ENCODE results near the gene SWAP70.
A peak's percentile ranks its signal among the peaks of the same experiment; 100 is the strongest.

SWAP70 gene

GRCh38 chr11:9769621-9770020 is 105.7 kb downstream of the SWAP70 start:
- no peak overlapping the region for H2BK5ac ChIP-seq (ENCODE audit: low read depth, low read length, poor library complexity, severe bottlenecking)
- H3K9ac ChIP-seq (ENCODE audit: low read length): no peak overlapping the region
- H3K4me3 ChIP-seq (ENCODE audit: insufficient read depth in 1 of 2, low read depth in 1 of 2, low read length in 2 of 2): no peak overlapping the region
- no peaks in the 10 kb centered on the region for H3K9me3 ChIP-seq (ENCODE audit: control insufficient read depth, low read length)
- H3K79me1 ChIP-seq (replicated peaks; ENCODE audit: low read length, poor library complexity, severe bottlenecking): peaks cover 9% of the 10 kb centered on the region
- no peak overlapping the region for H4K91ac ChIP-seq (ENCODE audit: low read length)
- H3K18ac ChIP-seq (ENCODE audit: low read depth in 1 of 2, low read length in 2 of 2): peak overlapping the region in 1 of 2 experiments; percentile 11
- no peak overlapping the region for H4K8ac ChIP-seq (ENCODE audit: low read length)
- H2AFZ ChIP-seq (ENCODE audit: low read depth, low read length): no peak overlapping the region
- no peak overlapping the region for H3K27ac ChIP-seq (ENCODE audit: low read length, poor library complexity, severe bottlenecking)
- no peak for DNase-seq
- WGBS: 95% methylated on average over 4 of the region's 4 CpGs
- H2BK120ac ChIP-seq (ENCODE audit: low read depth, low read length): no peak overlapping the region
- H3K36me3 ChIP-seq (ENCODE audit: control insufficient read depth in 1 of 2, insufficient read depth in 2 of 2, low read depth in 1 of 2, low read length in 2 of 2): peaks cover 0 to 8% of the 10 kb centered on the region in 2 experiments
- peak overlapping the region; percentile 65 to 72 for H2BK12ac ChIP-seq (ENCODE audit: low read length in 2 of 2)
- peak overlapping the region in 1 of 2 experiments; percentile 7 for H3K4ac ChIP-seq (ENCODE audit: low read depth in 1 of 2, low read length in 2 of 2)
- H3K23ac ChIP-seq (ENCODE audit: low read length in 2 of 2): no peak overlapping the region
- no peak overlapping the region for H3K4me2 ChIP-seq (ENCODE audit: low read length, poor library complexity, severe bottlenecking)
- H2BK15ac ChIP-seq (ENCODE audit: low read depth, poor library complexity, severe bottlenecking): no peak overlapping the region
- H3K4me1 ChIP-seq (ENCODE audit: control insufficient read depth, insufficient read depth, low read depth, low read length): peaks cover 18% of the 10 kb centered on the region
- H3K14ac ChIP-seq (ENCODE audit: low read length in 2 of 2): no peak overlapping the region
- no peaks in the 10 kb centered on the region for H3K27me3 ChIP-seq (ENCODE audit: control insufficient read depth in 1 of 2, insufficient read depth in 1 of 2, low read length in 2 of 2)
- H2AK5ac ChIP-seq (ENCODE audit: low read length, severe bottlenecking): peak overlapping the region; percentile 59

GRCh38 chr11:9771071-9771511 is 107.2 kb downstream of the SWAP70 start:
- H3K27me3 ChIP-seq (ENCODE audit: control insufficient read depth in 1 of 2, insufficient read depth in 1 of 2, low read length in 2 of 2): no peaks in the 10 kb centered on the region
- no peak overlapping the region for H3K18ac ChIP-seq (ENCODE audit: low read depth in 1 of 2, low read length in 2 of 2)
- H3K4ac ChIP-seq (ENCODE audit: low read depth in 1 of 2, low read length in 2 of 2): no peak overlapping the region
- peaks cover 13% of the 10 kb centered on the region for H3K4me1 ChIP-seq (ENCODE audit: control insufficient read depth, insufficient read depth, low read depth, low read length)
- no peak overlapping the region for H4K8ac ChIP-seq (ENCODE audit: low read length)
- H3K4me3 ChIP-seq (ENCODE audit: insufficient read depth in 1 of 2, low read depth in 1 of 2, low read length in 2 of 2): no peak overlapping the region
- no peak overlapping the region for H3K4me2 ChIP-seq (ENCODE audit: low read length, poor library complexity, severe bottlenecking)
- no peak overlapping the region for H3K9ac ChIP-seq (ENCODE audit: low read length)
- H3K36me3 ChIP-seq (ENCODE audit: control insufficient read depth in 1 of 2, insufficient read depth in 2 of 2, low read depth in 1 of 2, low read length in 2 of 2): peaks cover 0 to 6% of the 10 kb centered on the region in 2 experiments
- H3K14ac ChIP-seq (ENCODE audit: low read length in 2 of 2): no peak overlapping the region
- no CpG with 5 or more reads among the region's 1 CpG for WGBS
- H3K9me3 ChIP-seq (ENCODE audit: control insufficient read depth, low read length): no peaks in the 10 kb centered on the region
- H2AFZ ChIP-seq (ENCODE audit: low read depth, low read length): no peak overlapping the region
- DNase-seq: no peak
- H2BK15ac ChIP-seq (ENCODE audit: low read depth, poor library complexity, severe bottlenecking): no peak overlapping the region
- no peak overlapping the region for H3K27ac ChIP-seq (ENCODE audit: low read length, poor library complexity, severe bottlenecking)
- H3K23ac ChIP-seq (ENCODE audit: low read length in 2 of 2): no peak overlapping the region
- no peak overlapping the region for H4K91ac ChIP-seq (ENCODE audit: low read length)
- H3K79me1 ChIP-seq (replicated peaks; ENCODE audit: low read length, poor library complexity, severe bottlenecking): peaks cover 9% of the 10 kb centered on the region
- H2BK120ac ChIP-seq (ENCODE audit: low read depth, low read length): no peak overlapping the region
- no peak overlapping the region for H2BK5ac ChIP-seq (ENCODE audit: low read depth, low read length, poor library complexity, severe bottlenecking)
- no peak overlapping the region for H2BK12ac ChIP-seq (ENCODE audit: low read length in 2 of 2)
- no peak overlapping the region for H2AK5ac ChIP-seq (ENCODE audit: low read length, severe bottlenecking)

- peaks cover 0 to 13% of the 10 kb centered on the region in 2 experiments for H3K36me3 ChIP-seq (ENCODE audit: control insufficient read depth in 1 of 2, insufficient read depth in 2 of 2, low read depth in 1 of 2, low read length in 2 of 2)
- 98% methylated on average over 4 of the region's 4 CpGs for WGBS
Measured at GRCh38 chr11:9772218-9772617, 108.3 kb downstream of the SWAP70 start.

GRCh38 chr11:9773524-9773923 is 109.6 kb downstream of the SWAP70 start:
- WGBS: no CpG with 5 or more reads among the region's 2 CpGs
- Histone ChIP-seq H2AK5ac (ENCODE audit: low read length, severe bottlenecking) (peak overlapping the region; percentile 87), H2BK15ac (ENCODE audit: low read depth, poor library complexity, severe bottlenecking) (no peak overlapping the region), H3K14ac (ENCODE audit: low read length in 2 of 2) (no peak overlapping the region), H3K27me3 (ENCODE audit: control insufficient read depth in 1 of 2, insufficient read depth in 1 of 2, low read length in 2 of 2) (no peaks in the 10 kb centered on the region), H2AFZ (ENCODE audit: low read depth, low read length) (no peak overlapping the region), H4K8ac (ENCODE audit: low read length) (no peak overlapping the region), H3K9ac (ENCODE audit: low read length) (no peak overlapping the region), H3K18ac (ENCODE audit: low read depth in 1 of 2, low read length in 2 of 2) (no peak overlapping the region), H3K79me1 (replicated peaks; ENCODE audit: low read length, poor library complexity, severe bottlenecking) (peaks cover 9% of the 10 kb centered on the region), H3K23ac (ENCODE audit: low read length in 2 of 2) (no peak overlapping the region), H3K9me3 (ENCODE audit: control insufficient read depth, low read length) (no peaks in the 10 kb centered on the region), H3K4me3 (ENCODE audit: insufficient read depth in 1 of 2, low read depth in 1 of 2, low read length in 2 of 2) (no peak overlapping the region), H2BK12ac (ENCODE audit: low read length in 2 of 2) (no peak overlapping the region), H3K4me1 (ENCODE audit: control insufficient read depth, insufficient read depth, low read depth, low read length) (peaks cover 5% of the 10 kb centered on the region), H2BK5ac (ENCODE audit: low read depth, low read length, poor library complexity, severe bottlenecking) (no peak overlapping the region), H3K4ac (ENCODE audit: low read depth in 1 of 2, low read length in 2 of 2) (no peak overlapping the region), H3K4me2 (ENCODE audit: low read length, poor library complexity, severe bottlenecking) (no peak overlapping the region), H3K27ac (ENCODE audit: low read length, poor library complexity, severe bottlenecking) (no peak overlapping the region), H4K91ac (ENCODE audit: low read length) (no peak overlapping the region), H3K36me3 (ENCODE audit: control insufficient read depth in 1 of 2, insufficient read depth in 2 of 2, low read depth in 1 of 2, low read length in 2 of 2) (peaks cover 3 to 23% of the 10 kb centered on the region in 2 experiments), H2BK120ac (ENCODE audit: low read depth, low read length) (no peak overlapping the region)
- DNase-seq: no peak

More at GRCh38 chr11:9772218-9772617, 108.3 kb downstream of the SWAP70 start:
- Histone ChIP-seq H2BK120ac (ENCODE audit: low read depth, low read length) (no peak overlapping the region), H3K14ac (ENCODE audit: low read length in 2 of 2) (no peak overlapping the region), H3K23ac (ENCODE audit: low read length in 2 of 2) (no peak overlapping the region), H3K79me1 (replicated peaks; ENCODE audit: low read length, poor library complexity, severe bottlenecking) (peaks cover 8% of the 10 kb centered on the region), H4K8ac (ENCODE audit: low read length) (no peak overlapping the region), H4K91ac (ENCODE audit: low read length) (no peak overlapping the region), H2BK15ac (ENCODE audit: low read depth, poor library complexity, severe bottlenecking) (no peak overlapping the region), H3K18ac (ENCODE audit: low read depth in 1 of 2, low read length in 2 of 2) (no peak overlapping the region), H3K9ac (ENCODE audit: low read length) (no peak overlapping the region), H3K27me3 (ENCODE audit: control insufficient read depth in 1 of 2, insufficient read depth in 1 of 2, low read length in 2 of 2) (no peaks in the 10 kb centered on the region), H3K27ac (ENCODE audit: low read length, poor library complexity, severe bottlenecking) (no peak overlapping the region), H2BK12ac (ENCODE audit: low read length in 2 of 2) (no peak overlapping the region), H2AK5ac (ENCODE audit: low read length, severe bottlenecking) (no peak overlapping the region), H3K4me3 (ENCODE audit: insufficient read depth in 1 of 2, low read depth in 1 of 2, low read length in 2 of 2) (no peak overlapping the region), H3K9me3 (ENCODE audit: control insufficient read depth, low read length) (no peaks in the 10 kb centered on the region), H3K4me1 (ENCODE audit: control insufficient read depth, insufficient read depth, low read depth, low read length) (peaks cover 5% of the 10 kb centered on the region), H2AFZ (ENCODE audit: low read depth, low read length) (no peak overlapping the region), H3K4ac (ENCODE audit: low read depth in 1 of 2, low read length in 2 of 2) (no peak overlapping the region), H3K4me2 (ENCODE audit: low read length, poor library complexity, severe bottlenecking) (no peak overlapping the region), H2BK5ac (ENCODE audit: low read depth, low read length, poor library complexity, severe bottlenecking) (no peak overlapping the region)
- no peak for DNase-seq

All from mesenchymal stem cell (in vitro differentiated cells and primary cell).